Measurements from ENCODE around the gene TIMP3.

The TIMP3 gene

DNA sequence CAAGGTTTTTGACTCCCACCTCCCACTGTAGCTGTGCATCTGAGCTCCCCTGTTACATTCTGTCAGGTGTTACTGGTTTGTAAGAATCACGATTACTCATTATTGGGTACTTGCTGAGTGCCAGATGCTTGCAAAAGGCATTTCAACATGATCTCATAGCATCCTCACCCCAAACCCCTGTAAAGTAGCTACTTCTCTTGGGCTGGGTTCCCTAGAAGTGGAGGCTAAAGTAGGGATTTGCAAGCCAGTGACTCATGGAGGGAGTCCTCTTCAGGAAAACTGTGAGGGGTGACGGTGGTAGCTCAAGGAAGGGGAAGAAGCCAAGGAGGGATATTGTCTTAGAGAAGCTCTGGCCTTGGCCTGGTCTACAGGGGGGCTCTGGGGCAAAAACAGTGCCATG lies 78.6 kb downstream of the TIMP3 start:
- TF ChIP-seq, protein P1, sequence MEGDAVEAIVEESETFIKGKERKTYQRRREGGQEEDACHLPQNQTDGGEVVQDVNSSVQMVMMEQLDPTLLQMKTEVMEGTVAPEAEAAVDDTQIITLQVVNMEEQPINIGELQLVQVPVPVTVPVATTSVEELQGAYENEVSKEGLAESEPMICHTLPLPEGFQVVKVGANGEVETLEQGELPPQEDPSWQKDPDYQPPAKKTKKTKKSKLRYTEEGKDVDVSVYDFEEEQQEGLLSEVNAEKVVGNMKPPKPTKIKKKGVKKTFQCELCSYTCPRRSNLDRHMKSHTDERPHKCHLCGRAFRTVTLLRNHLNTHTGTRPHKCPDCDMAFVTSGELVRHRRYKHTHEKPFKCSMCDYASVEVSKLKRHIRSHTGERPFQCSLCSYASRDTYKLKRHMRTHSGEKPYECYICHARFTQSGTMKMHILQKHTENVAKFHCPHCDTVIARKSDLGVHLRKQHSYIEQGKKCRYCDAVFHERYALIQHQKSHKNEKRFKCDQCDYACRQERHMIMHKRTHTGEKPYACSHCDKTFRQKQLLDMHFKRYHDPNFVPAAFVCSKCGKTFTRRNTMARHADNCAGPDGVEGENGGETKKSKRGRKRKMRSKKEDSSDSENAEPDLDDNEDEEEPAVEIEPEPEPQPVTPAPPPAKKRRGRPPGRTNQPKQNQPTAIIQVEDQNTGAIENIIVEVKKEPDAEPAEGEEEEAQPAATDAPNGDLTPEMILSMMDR (IDR thresholded peaks at IDR 0.05; ENCODE audit: control insufficient read depth, extremely low read depth, insufficient read depth): no peak
- no peak overlapping the region for H3K4me3 ChIP-seq (ENCODE audit: low read depth, low read length)
- DNase-seq (ENCODE audit: low read depth): no peak

DNA sequence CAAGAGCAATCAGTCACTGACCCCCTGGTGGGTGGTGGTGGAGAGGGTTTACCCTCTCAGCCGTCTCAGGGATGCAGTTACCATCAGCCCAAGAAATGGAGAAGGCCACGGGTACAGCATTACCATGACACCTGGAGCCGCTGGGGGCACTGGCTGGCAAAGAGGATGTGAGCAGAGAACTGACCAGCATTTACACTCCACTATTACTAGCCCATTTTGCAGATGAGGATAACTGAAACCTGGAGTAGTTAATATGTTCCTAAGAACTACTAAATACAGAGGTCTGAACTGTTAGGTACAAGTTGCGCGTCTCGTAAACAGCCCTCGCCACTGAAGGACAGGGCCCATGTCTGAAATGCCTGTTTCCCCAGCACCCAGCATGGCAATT lies 79.0 kb downstream of the TIMP3 start:
- DNase-seq (ENCODE audit: low read depth): no peak
- TF ChIP-seq, protein P1 (IDR thresholded peaks at IDR 0.05; ENCODE audit: control insufficient read depth, extremely low read depth, insufficient read depth): no peak

DNA sequence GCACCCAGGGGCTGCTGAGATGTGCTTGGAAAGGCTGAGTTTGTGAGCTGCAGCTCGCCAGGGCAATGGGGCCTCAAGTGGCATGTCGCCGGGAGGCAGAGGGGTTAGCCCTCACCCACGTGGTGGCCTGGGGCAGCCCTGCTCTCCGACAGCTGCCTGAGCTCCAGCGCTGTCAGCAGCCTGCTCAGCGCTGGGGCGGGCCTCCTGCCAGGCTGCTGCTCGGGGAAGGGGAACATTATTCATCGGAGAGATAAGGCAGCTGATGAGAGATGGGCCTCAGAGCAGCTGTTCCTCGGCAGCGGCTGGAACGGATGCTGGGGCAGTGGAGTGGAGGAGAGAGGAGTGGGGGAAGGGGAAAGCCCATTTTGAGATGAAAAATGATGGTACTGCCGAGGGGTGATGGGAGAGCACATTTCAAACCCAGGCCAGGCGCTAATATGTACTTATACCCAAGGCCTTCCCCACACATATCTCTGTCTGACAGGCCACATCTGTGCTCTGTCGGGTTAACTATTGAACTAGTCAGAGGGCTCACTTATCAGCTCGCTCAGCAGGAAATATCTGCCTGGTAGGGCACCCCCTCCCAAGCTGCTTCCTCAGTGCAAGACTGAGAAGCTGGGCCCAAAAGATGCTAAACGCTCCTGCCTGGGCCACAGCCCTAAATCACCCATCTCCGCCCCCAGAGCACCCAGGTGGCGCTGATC lies 79.5 kb downstream of the TIMP3 start:
- DNase-seq (ENCODE audit: low read depth): no peak
- TF ChIP-seq, protein P1 (IDR thresholded peaks at IDR 0.05; ENCODE audit: control insufficient read depth, extremely low read depth, insufficient read depth): no peak
- H3K4me3 ChIP-seq (ENCODE audit: low read depth, low read length): no peak overlapping the region

More for the DNA sequence above, 79.0 kb downstream of the TIMP3 start:
- no peak overlapping the region for H3K4me3 ChIP-seq (ENCODE audit: low read depth, low read length)

DNA sequence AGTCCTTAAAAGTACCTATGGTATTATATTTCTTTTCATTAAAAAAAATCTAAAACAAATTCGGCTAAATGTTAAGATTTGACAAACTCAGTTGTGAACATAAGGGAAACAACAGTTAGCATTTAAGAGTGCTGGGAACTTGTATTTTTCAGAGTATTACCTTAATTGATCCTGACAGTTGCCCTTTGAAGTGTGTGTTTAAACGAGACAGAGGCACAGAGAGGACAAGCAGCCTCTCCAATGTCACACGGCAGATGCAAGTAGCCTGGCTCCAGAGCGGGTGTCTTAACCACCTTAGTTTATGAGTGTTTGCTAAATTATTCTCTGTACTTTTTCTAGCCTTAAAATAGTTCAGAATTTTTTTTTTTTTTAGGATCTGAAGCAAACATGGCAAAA lies 80.9 kb downstream of the TIMP3 start:
- no peak overlapping the region for H3K4me3 ChIP-seq (ENCODE audit: low read depth, low read length)
- TF ChIP-seq, protein P1 (IDR thresholded peaks at IDR 0.05; ENCODE audit: control insufficient read depth, extremely low read depth, insufficient read depth): no peak
- no peak for DNase-seq (ENCODE audit: low read depth)

DNA sequence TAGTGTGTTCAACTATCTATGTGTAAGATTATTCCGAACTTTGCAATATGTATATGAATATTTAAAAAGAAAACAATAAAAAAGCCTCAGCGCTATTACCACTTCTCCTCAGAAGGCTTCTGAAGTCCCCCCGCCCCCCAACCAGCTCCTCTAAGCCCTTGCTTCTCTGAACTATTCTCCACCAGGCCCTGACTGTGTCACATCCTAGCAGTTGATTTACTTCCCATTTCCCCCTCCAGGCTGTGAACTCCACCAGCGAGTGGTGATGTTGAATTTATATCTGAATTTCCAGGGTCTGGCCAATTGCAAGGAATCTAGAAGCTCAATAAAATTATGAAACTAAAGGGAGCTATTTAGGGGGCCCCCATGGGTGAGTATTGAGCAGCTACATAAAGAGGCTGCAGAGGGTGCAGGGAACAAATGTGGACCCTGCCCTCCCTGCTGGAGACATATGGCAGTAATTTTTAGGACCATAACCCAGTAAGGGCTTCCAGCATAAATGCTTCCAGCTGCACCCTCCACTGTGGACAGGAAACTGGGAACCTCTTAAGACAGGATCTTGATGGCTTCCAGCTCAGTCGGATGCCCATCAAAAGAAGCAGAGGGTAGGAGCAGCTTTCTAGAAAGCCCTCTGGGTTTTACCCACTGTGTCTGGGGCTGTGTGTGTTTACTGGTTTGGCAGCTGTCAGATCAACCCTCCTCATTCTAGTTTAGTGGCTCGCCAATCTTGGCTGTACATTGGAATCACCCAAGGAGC lies 81.4 kb downstream of the TIMP3 start:
- no peak overlapping the region for H3K4me3 ChIP-seq (ENCODE audit: low read depth, low read length)
- TF ChIP-seq, protein P1 (IDR thresholded peaks at IDR 0.05; ENCODE audit: control insufficient read depth, extremely low read depth, insufficient read depth): no peak
- DNase-seq (ENCODE audit: low read depth): no peak

DNA sequence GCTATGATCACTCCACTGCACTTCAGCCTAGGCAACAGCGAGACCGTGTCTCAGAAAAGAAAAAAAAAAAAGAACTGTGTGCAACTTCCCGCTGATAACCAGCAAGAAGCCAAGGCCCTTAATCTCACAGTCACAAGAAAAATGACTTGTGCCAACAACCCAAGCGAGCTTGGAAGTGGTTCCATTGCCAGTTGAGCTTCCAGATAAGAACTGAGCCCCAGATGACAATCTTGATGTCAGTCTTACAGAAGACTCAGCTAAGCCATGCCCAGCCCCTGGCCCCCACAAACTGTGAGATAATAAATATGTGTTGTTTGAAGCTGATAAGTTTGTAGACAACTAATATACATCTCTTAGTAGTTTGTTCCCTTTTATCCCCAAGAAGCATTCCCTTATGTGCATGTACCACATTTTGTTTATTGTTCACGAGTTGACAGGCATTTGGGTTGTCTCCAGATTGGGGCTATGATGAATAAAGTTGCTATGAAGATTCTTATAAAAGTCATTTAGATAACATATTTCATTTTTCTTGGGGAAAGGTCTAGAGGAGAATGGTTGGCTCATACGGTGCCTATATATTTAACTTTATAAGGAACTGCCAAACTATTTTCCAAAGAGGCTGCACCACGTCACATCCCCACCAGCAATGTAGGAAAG lies 85.9 kb downstream of the TIMP3 start:
- no peak for DNase-seq (ENCODE audit: low read depth)
- TF ChIP-seq, protein P1 (IDR thresholded peaks at IDR 0.05; ENCODE audit: control insufficient read depth, extremely low read depth, insufficient read depth): no peak

More for the DNA sequence above, 85.9 kb downstream of the TIMP3 start:
- H3K4me3 ChIP-seq (ENCODE audit: low read depth, low read length): no peak overlapping the region

Data from LNCaP clone FGC (cell line).